Upper lobe of left lung (tissue), 6 donors: ENCODE measurements around the gene HKDC1. TPM values are rescaled to one million over a fixed set of nuclear protein-coding genes. Genes with fewer than 3 reads are reported as not detected.
"Not testable (repeated sequence)": the region's sequence is repeated elsewhere in the genome, so short reads cannot be mapped to it uniquely, and the experiment has no call there.

Experiments used
- ATAC-seq, 2 donors: fragments of 200-7000 bp; cut with Tn5 transposase; one replicate each; pipeline ENCODE4 v1.9.1; 2022; ENCODE audit warnings: mild to moderate bottlenecking in 2 of 2, moderate library complexity in 2 of 2; ENCODE audit not compliant: low FRiP score in 2 of 2
- DNase-seq, 2 donors: peaks; one replicate each; pipeline ENCODE4 v3.0.0-alpha.2; 2019 to 2020
- H3K27ac ChIP-seq, 4 donors: fragments of 200-600 bp; sonication (generic); one replicate each; pipeline ENCODE4 v1.5.1; 2016 to 2019
- H3K27me3 ChIP-seq, 4 donors: fragments of 200-600 bp; sonication (generic); one replicate each; pipeline ENCODE4 v1.5.1; 2017 to 2019
- H3K36me3 ChIP-seq, 4 donors: fragments of 200-600 bp; sonication (generic); one replicate each; pipeline ENCODE4 v1.5.1; 2016 to 2019
- H3K4me1 ChIP-seq, 4 donors: fragments of 200-600 bp; sonication (generic); one replicate each; pipeline ENCODE4 v1.5.1; 2018 to 2019
- H3K4me3 ChIP-seq, 4 donors: fragments of 200-600 bp; sonication (generic); one replicate each; pipeline ENCODE4 v1.5.1; 2017 to 2019; ENCODE audit warnings: mild to moderate bottlenecking in 2 of 4, moderate library complexity in 1 of 4
- H3K9me3 ChIP-seq, 4 donors: fragments of 200-600 bp; sonication (generic); one replicate each; pipeline ENCODE4 v1.5.1; 2018 to 2019
- CTCF ChIP-seq, 6 experiments: fragments of 450-650 bp in 4 of 6; fragments of 200-600 bp in 2 of 6; sonication (generic) in 2 of 6; IDR thresholded peaks; one replicate each; pipeline ENCODE4 v1.5.1; 2016 to 2019; ENCODE audit warnings: antibody characterized with exemption in 6 of 6
- EP300 ChIP-seq, 4 donors: sonication (generic); formaldehyde crosslinking; IDR thresholded peaks; one replicate each; pipeline ENCODE4 v1.5.1; 2017; ENCODE audit warnings: antibody characterized with exemption in 4 of 4, control low read depth in 2 of 4
- POLR2A ChIP-seq, 4 donors: fragments of 450-650 bp; IDR thresholded peaks; one replicate each; pipeline ENCODE4 v1.5.1; 2016 to 2017; ENCODE audit warnings: antibody characterized with exemption in 4 of 4, mild to moderate bottlenecking in 2 of 4
- POLR2AphosphoS5 ChIP-seq, 2 donors: sonication (generic); formaldehyde crosslinking; IDR thresholded peaks; one replicate each; pipeline ENCODE4 v1.5.1; 2017; ENCODE audit warnings: antibody characterized with exemption in 2 of 2
- WGBS, 2 donors: methylation state at CpG; one replicate each; pipeline ENCODE4 v1.1.5; 2017 to 2018; 5-methylcytosine and 5-hydroxymethylcytosine counted together
- total RNA-seq, 6 donors: library from RNA; depleted of rRNA in 4 of 6; stranded (reverse); fragments of >200 nt in 4 of 6; gene quantifications; one replicate each; pipeline versions ENCODE4 v1.1.0 to v1.2.1, GENCODE V29; 2016 to 2021
- donor health status: DM: no; HTN: no; CAD: no; lungs with moderate emphysema.
- donor health status: DM: no; HTN: yes; CAD: no; lungs with severe emphysema.

HKDC1 gene
- total RNA-seq, 6 donors from 2014 or later, result 3.2 to 12.6 (median 7.5) TPM

- ATAC-seq, result no peak
- no peak overlapping the region for H3K4me3 ChIP-seq
- peaks cover 0 to 7% (median 0%) of the 10 kb centered on the region in 4 donors for H3K4me1 ChIP-seq
- WGBS, 2 donors, result 93 to 96% methylated on average over 6 of the region's 6 CpGs
- H3K36me3 ChIP-seq, result no peaks in the 10 kb centered on the region
- no peaks in the 10 kb centered on the region for H3K9me3 ChIP-seq
- TF ChIP-seq POLR2AphosphoS5 (IDR thresholded peaks at IDR 0.05) (no peak), POLR2A (IDR thresholded peaks at IDR 0.05) (no peak), CTCF (IDR thresholded peaks at IDR 0.05) (no peak), EP300 (IDR thresholded peaks at IDR 0.05) (no peak)
- no peak for DNase-seq
- H3K27ac ChIP-seq, result no peak overlapping the region
- H3K27me3 ChIP-seq, result no peaks in the 10 kb centered on the region
These were observed 56.4 kb downstream of the HKDC1 start for GRCh38 chr10:69276503-69276902.

- Histone ChIP-seq H3K4me3 (no peak within 1 kb of the TSS), H3K9me3 (no peaks in the 10 kb centered on the region), H3K27ac (peak within 1 kb of the TSS in 1 of 4 donors; percentile 26), H3K27me3 (no peaks in the 10 kb centered on the region), H3K36me3 (no peaks in the 10 kb centered on the region), H3K4me1 (peaks cover 0 to 7% (median 0%) of the 10 kb centered on the region in 4 donors)
- no peak for DNase-seq
- WGBS, 2 donors, result 44 to 56% methylated on average over 11 of the region's 11 CpGs
- TF ChIP-seq POLR2A (IDR thresholded peaks at IDR 0.05) (no peak), CTCF (IDR thresholded peaks at IDR 0.05) (no peak), POLR2AphosphoS5 (IDR thresholded peaks at IDR 0.05) (no peak), EP300 (IDR thresholded peaks at IDR 0.05) (no peak)
- ATAC-seq, result no peak
These were observed 58.4 kb downstream of the HKDC1 start, which contains the start of gene HK1 for GRCh38 chr10:69278446-69278963. Gene HK1 (plus strand): TSS chr10:69278496.

GRCh38 chr10:69279110-69279509 is 59.0 kb downstream of the HKDC1 start:
- Histone ChIP-seq H3K27ac (no peak overlapping the region), H3K9me3 (no peaks in the 10 kb centered on the region), H3K27me3 (no peaks in the 10 kb centered on the region), H3K4me3 (no peak overlapping the region), H3K36me3 (no peaks in the 10 kb centered on the region), H3K4me1 (peaks cover 0 to 7% (median 0%) of the 10 kb centered on the region in 4 donors)
- no peak for DNase-seq
- ATAC-seq, result peak in 1 of 2 donors; percentile 21
- TF ChIP-seq CTCF (IDR thresholded peaks at IDR 0.05) (no peak), POLR2AphosphoS5 (IDR thresholded peaks at IDR 0.05) (no peak), EP300 (IDR thresholded peaks at IDR 0.05) (no peak), POLR2A (IDR thresholded peaks at IDR 0.05) (no peak)
- 78 to 95% methylated on average over 2 of the region's 2 CpGs for WGBS, 2 donors

DNA sequence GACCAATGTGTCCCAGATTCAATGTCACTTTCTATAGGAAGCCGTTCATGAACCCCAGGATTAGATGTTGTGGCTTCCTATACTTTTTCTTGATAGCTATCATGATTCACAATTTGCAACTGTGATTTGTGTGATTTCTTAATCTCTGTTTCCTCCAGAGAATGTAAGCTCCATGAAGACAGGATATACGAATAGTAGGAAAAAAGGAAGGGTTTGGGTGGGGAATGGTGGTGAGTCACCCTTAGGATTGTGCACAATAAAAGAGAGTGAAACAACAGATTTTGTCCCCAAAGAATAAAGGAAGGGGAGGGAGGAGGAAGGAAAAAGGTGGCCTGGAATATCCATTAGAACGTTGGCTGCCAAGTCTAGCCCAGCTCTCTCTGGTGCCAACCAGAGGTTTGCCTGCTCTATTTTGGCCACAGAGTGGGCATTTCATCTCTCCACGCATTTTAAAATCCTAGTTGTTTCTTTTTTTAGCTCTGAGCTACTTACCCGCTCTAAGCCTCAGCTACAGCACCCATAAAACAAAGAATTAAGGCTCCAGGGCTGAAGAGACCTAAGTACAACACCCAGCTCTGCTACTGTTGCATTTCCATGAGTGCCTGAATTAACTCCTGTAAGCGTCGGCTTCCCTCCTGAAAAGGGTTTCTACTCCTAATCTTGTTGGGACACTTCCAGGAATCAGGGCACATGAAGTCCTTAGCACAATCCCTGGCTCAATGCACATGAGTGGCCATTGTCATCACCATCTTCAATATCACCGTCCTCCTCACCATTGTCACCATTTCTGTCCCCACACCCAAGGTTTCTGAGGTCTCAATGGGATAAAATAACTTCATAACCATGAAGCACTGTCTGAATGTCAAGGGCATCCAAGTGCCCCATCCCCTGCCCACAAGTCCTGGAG is 61.6 kb downstream of the HKDC1 start:
- Histone ChIP-seq H3K27me3 (no peaks in the 10 kb centered on the region), H3K9me3 (no peaks in the 10 kb centered on the region), H3K27ac (no peak overlapping the region), H3K4me1 (peaks cover 0 to 7% (median 0%) of the 10 kb centered on the region in 4 donors), H3K36me3 (no peaks in the 10 kb centered on the region), H3K4me3 (no peak overlapping the region)
- DNase-seq (no peak), ATAC-seq (no peak)
- TF ChIP-seq POLR2A (IDR thresholded peaks at IDR 0.05) (no peak), POLR2AphosphoS5 (IDR thresholded peaks at IDR 0.05) (no peak), CTCF (IDR thresholded peaks at IDR 0.05) (no peak), EP300 (IDR thresholded peaks at IDR 0.05) (no peak)
- WGBS, 2 donors, result 87 to 91% methylated on average over 8 of the region's 8 CpGs

DNA sequence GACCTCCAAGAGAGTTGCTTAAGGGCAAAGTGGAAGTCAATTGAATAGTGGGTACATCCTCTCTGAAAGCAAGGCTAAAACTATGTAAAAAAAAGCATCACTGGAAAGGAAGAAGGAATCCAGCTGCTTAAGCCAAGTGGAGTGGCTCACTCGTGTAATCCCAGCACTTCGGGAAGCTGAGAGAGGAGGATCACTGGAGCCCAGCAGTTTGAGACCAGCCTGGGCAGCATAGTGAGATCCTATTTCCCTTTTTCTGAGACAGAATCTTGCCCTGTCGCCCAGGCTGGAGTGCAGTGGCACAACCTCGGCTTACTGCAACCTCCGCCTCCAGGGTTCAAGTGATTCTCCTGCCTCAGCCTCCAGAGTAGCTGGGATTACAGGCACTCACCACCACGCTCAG is 64.3 kb downstream of the HKDC1 start:
- not testable (repeated sequence) for H3K4me1 ChIP-seq, H3K9me3 ChIP-seq, DNase-seq, ATAC-seq, H3K4me3 ChIP-seq, H3K27me3 ChIP-seq, H3K27ac ChIP-seq, H3K36me3 ChIP-seq
- WGBS, 2 donors, result 87 to 88% methylated on average over 6 of the region's 6 CpGs
